ENCODE data around the gene TCTN3. TPM values are rescaled to one million over a fixed set of nuclear protein-coding genes. Genes with fewer than 3 reads are reported as not detected.

Gene TCTN3, protein sequence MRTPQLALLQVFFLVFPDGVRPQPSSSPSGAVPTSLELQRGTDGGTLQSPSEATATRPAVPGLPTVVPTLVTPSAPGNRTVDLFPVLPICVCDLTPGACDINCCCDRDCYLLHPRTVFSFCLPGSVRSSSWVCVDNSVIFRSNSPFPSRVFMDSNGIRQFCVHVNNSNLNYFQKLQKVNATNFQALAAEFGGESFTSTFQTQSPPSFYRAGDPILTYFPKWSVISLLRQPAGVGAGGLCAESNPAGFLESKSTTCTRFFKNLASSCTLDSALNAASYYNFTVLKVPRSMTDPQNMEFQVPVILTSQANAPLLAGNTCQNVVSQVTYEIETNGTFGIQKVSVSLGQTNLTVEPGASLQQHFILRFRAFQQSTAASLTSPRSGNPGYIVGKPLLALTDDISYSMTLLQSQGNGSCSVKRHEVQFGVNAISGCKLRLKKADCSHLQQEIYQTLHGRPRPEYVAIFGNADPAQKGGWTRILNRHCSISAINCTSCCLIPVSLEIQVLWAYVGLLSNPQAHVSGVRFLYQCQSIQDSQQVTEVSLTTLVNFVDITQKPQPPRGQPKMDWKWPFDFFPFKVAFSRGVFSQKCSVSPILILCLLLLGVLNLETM
- 36.9 and 43.1 TPM in 2 replicates for total RNA-seq

DNA sequence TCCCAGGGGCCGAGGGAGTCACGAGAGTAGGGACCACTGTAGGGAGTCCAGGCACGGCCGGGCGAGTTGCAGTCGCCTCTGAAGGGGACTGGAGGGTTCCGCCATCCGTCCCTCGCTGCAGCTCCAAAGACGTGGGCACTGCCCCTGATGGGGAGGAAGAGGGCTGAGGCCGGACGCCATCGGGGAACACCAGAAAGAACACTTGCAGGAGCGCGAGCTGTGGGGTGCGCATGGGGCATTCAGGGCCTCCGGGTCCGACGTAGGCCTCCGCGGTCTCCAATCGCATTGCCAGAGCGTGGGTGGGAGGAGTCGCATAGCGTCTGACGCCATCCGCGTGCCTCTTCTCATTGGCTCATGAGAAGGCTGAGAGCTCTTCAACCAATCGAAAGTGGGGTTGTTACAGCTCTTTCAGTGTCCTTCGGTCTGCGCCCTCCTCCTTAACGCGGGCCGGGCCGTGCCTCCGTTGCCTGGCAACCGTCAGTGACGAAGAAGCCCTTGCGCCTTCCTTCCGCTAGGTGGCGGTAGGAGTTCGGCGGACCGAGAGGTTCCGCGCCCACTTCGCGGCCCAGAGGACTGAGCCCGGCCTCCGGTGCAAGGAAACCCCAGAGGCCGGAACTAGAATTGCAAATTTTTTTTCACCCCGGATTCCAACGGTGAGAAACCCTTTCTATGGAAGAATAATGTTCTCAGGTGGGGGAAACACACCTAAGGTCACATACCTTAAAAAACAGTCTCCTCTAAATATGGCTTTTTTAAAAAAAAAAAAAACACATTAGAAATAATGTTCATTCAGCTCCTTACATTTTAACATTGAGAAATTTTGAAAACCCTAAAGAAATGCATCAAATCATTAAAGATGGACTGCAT lies at the start of gene TCTN3:
Gene TCTN3 (minus strand): TSS at position 260 of the 867 bp plus-strand sequence. CDS start 28 bp downstream, at position 232.

DNA sequence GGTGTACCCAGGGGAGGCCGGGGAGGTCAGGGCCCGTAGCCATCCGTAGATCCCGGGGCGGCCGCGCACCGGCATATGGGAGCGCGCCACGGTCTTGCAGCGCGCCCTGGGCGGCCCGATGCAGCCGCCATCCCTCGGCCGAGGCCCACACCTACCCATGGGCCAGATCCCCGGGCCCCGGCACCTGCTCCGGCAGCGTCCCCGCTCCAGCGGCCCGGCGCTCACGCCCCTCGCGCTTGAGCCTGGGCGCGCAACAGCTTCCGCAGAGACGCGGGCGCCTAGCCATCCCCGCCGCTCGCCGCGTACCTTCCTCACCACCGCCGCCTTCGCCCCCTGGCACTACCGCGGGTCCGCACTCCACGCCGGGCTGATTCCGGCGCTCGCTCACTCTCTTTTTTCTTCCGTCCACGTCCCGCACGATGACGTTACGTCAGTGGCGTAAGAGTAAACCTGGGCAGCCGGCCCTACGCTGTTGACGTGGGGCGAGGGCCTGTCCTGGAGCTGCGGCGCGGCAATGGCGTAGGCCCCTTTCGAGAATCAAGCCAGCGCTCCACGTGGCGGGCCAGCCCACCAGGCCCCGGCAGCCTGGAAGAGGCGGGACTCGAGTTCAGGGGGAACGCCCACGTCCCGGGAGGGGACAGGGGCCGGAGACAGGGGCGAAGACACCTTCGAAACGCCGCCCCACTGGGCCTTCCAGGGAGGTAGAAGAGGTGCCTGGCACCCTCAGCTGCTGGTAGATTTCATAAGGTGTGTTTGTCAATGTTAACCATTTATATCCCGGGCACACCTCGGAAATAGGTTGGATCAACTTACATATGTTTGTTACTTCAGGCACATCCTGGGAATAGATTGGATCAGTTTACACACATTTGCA lies 37.2 kb downstream of the TCTN3 start, which contains the start of gene ALDH18A1:
Gene ALDH18A1 (minus strand): TSS at position 421 of the 874 bp plus-strand sequence. CDS start 3,334 bp downstream, outside the sequence.

Other genes with a start within 250 kb of the TCTN3 start
- 0.34 and 0.78 TPM in 2 replicates for gene SORBS1, start 132.6 kb downstream of the TCTN3 start, total RNA-seq
- 69.4 and 83.6 TPM in 2 replicates for gene ALDH18A1, start 37.2 kb downstream of the TCTN3 start, total RNA-seq
- gene ENTPD1, start 62.2 kb upstream of the TCTN3 start, total RNA-seq: 0.14 TPM in 1 of 2 replicates, not detected in the other
- 0.14 TPM in 1 of 2 replicates, not detected in the other for gene CC2D2B, start 214.0 kb upstream of the TCTN3 start, total RNA-seq